Parathyroid adenoma (tissue), 2 donors: Measurements from ENCODE around the gene FGFR2.

Source experiments
- H2AFZ ChIP-seq: fragments of 300-600 bp; sonication (generic); one replicate; pipeline ENCODE4 v1.7.0; 2017; ENCODE audit warnings: antibody characterized with exemption, mild to moderate bottlenecking
- H3K27ac ChIP-seq: fragments of 300-600 bp; sonication (generic); one replicate; pipeline ENCODE4 v1.7.0; 2017
- H3K27me3 ChIP-seq: fragments of 300-600 bp; sonication (generic); one replicate; pipeline ENCODE4 v1.7.0; 2017; ENCODE audit warnings: low read length; ENCODE audit not compliant: control insufficient read depth, insufficient read depth
- H3K36me3 ChIP-seq: fragments of 300-600 bp; sonication (generic); one replicate; pipeline ENCODE4 v1.7.0; 2017; ENCODE audit warnings: low read length; ENCODE audit not compliant: control insufficient read depth, insufficient read depth
- H3K4me1 ChIP-seq: fragments of 300-600 bp; sonication (generic); one replicate; pipeline ENCODE4 v1.7.0; 2017; ENCODE audit warnings: control low read depth
- H3K4me2 ChIP-seq: fragments of 300-600 bp; sonication (generic); one replicate; pipeline ENCODE4 v1.7.0; 2017; ENCODE audit warnings: low read length
- H3K4me3 ChIP-seq: fragments of 300-600 bp; sonication (generic); one replicate; pipeline ENCODE4 v1.7.0; 2017; ENCODE audit warnings: low read depth, low read length
- H3K79me2 ChIP-seq: fragments of 300-600 bp; sonication (generic); one replicate; pipeline ENCODE4 v1.7.0; 2017; ENCODE audit warnings: control low read depth
- H3K9ac ChIP-seq: fragments of 300-600 bp; sonication (generic); one replicate; pipeline ENCODE4 v1.7.0; 2017; ENCODE audit warnings: mild to moderate bottlenecking
- H3K9me3 ChIP-seq: fragments of 300-600 bp; sonication (generic); one replicate; pipeline ENCODE4 v1.7.0; 2017; ENCODE audit warnings: low read length; ENCODE audit not compliant: control insufficient read depth
- CTCF ChIP-seq: fragments of 300-600 bp; sonication (generic); IDR thresholded peaks from one replicate; pipeline ENCODE4 v1.7.0; 2017; ENCODE audit warnings: antibody characterized with exemption, mild to moderate bottlenecking
- donor health status: primary hyperparathyroidism.

The FGFR2 gene

GRCh38 chr10:121595806-121596688 is 2.2 kb downstream of the FGFR2 start:
- no peak for TF ChIP-seq CTCF
- no peaks in the 10 kb centered on the region for H3K36me3 ChIP-seq
- peak overlapping the region; percentile 76 for H3K4me2 ChIP-seq
- H3K9me3 ChIP-seq = no peaks in the 10 kb centered on the region
- H3K4me1 ChIP-seq = peaks cover 3% of the 10 kb centered on the region
- H3K27me3 ChIP-seq = no peaks in the 10 kb centered on the region
- no peaks in the 10 kb centered on the region for H3K79me2 ChIP-seq
- H2AFZ ChIP-seq = no peak overlapping the region
- H3K4me3 ChIP-seq = peak overlapping the region; percentile 91
- H3K27ac ChIP-seq = no peak overlapping the region
- H3K9ac ChIP-seq = no peak overlapping the region

GRCh38 chr10:121595351-121595805 is 2.9 kb downstream of the FGFR2 start:
- Histone ChIP-seq H3K4me3 (peak overlapping the region; percentile 91), H3K36me3 (no peaks in the 10 kb centered on the region), H3K79me2 (no peaks in the 10 kb centered on the region), H3K9me3 (no peaks in the 10 kb centered on the region), H3K4me1 (peaks cover 3% of the 10 kb centered on the region), H2AFZ (no peak overlapping the region), H3K27ac (no peak overlapping the region), H3K27me3 (no peaks in the 10 kb centered on the region), H3K4me2 (peak overlapping the region; percentile 76), H3K9ac (no peak overlapping the region)
- no peak for TF ChIP-seq CTCF

GRCh38 chr10:121594623-121595350 is 3.5 kb downstream of the FGFR2 start:
- Histone ChIP-seq H3K27ac (no peak overlapping the region), H3K27me3 (no peaks in the 10 kb centered on the region), H3K4me1 (peaks cover 3% of the 10 kb centered on the region), H3K9ac (no peak overlapping the region), H3K4me3 (peak overlapping the region; percentile 91), H2AFZ (no peak overlapping the region), H3K79me2 (no peaks in the 10 kb centered on the region), H3K9me3 (no peaks in the 10 kb centered on the region), H3K4me2 (peak overlapping the region; percentile 76), H3K36me3 (no peaks in the 10 kb centered on the region)
- TF ChIP-seq CTCF = no peak

- Histone ChIP-seq H3K27me3 (no peaks in the 10 kb centered on the region), H2AFZ (no peak overlapping the region), H3K4me1 (peaks cover 3% of the 10 kb centered on the region), H3K4me3 (no peak overlapping the region), H3K9me3 (no peaks in the 10 kb centered on the region), H3K4me2 (no peak overlapping the region), H3K27ac (no peak overlapping the region), H3K79me2 (no peaks in the 10 kb centered on the region), H3K36me3 (no peaks in the 10 kb centered on the region), H3K9ac (no peak overlapping the region)
- TF ChIP-seq CTCF = no peak
Measured at GRCh38 chr10:121594076-121594475, 4.2 kb downstream of the FGFR2 start.
